Natural killer cell (primary cell): ENCODE measurements around the gene SMIM7. TPM values are rescaled to one million over a fixed set of nuclear protein-coding genes. Genes with fewer than 3 reads are reported as not detected.
A peak's percentile ranks its signal among the peaks of the same experiment; 100 is the strongest.

Experiments used
- ATAC-seq, 3 donors: fragments of 150-1000 bp in 2 of 3; fragments of 200-7000 bp in 1 of 3; cut with Tn5 transposase; 1 replicate in 1 of 3; 2 replicates in 2 of 3; pipeline ENCODE4 v1.10.0; 2021; ENCODE audit warnings: mild to moderate bottlenecking in 2 of 3, moderate library complexity in 2 of 3
- DNase-seq, 2 donors: peaks; one replicate each; pipeline versions ENCODE4 v3.0.0 to v3.0.0-alpha.2; 2013 to 2021; ENCODE audit warnings: mixed read lengths in 1 of 2
- H3K27ac ChIP-seq: one replicate; pipeline ENCODE4 v1.5.1; 2013; ENCODE audit warnings: mild to moderate bottlenecking, low read length
- H3K27me3 ChIP-seq: one replicate; pipeline ENCODE4 v1.6.1; 2013; ENCODE audit warnings: low read length; ENCODE audit not compliant: control insufficient read depth, insufficient read depth
- H3K36me3 ChIP-seq: one replicate; pipeline ENCODE4 v1.6.1; 2013; ENCODE audit warnings: low read length; ENCODE audit not compliant: control insufficient read depth, insufficient read depth
- H3K4me1 ChIP-seq: one replicate; pipeline ENCODE4 v1.6.1; 2013; ENCODE audit warnings: low read length; ENCODE audit not compliant: control insufficient read depth, insufficient read depth
- H3K4me3 ChIP-seq: one replicate; pipeline ENCODE4 v1.5.1; 2013; ENCODE audit warnings: low read length
- H3K9me3 ChIP-seq: one replicate; pipeline ENCODE4 v1.6.1; 2013; ENCODE audit warnings: low read length; ENCODE audit not compliant: control insufficient read depth, insufficient read depth
- H3K27ac Mint-ChIP-seq, 2 donors: one replicate each; pipeline ENCODE4 v1.8.0; 2022; ENCODE audit warnings: mild to moderate bottlenecking in 2 of 2, mixed read lengths in 2 of 2, moderate library complexity in 1 of 2
- H3K27me3 Mint-ChIP-seq, 2 donors: one replicate each; pipeline ENCODE4 v1.8.0; 2022; ENCODE audit warnings: low read depth in 2 of 2, mixed read lengths in 2 of 2
- H3K36me3 Mint-ChIP-seq: one replicate; pipeline ENCODE4 v1.8.0; 2022; ENCODE audit warnings: mixed read lengths
- H3K4me1 Mint-ChIP-seq, 2 donors: one replicate each; pipeline ENCODE4 v1.8.0; 2022; ENCODE audit warnings: mixed read lengths in 2 of 2
- H3K4me3 Mint-ChIP-seq: one replicate; pipeline ENCODE4 v1.8.0; 2022; ENCODE audit warnings: mild to moderate bottlenecking, moderate library complexity, mixed read lengths
- H3K9me3 Mint-ChIP-seq, 2 donors: one replicate each; pipeline ENCODE4 v1.8.0; 2022; ENCODE audit warnings: mixed read lengths in 2 of 2
- WGBS: methylation state at CpG from one replicate; pipeline ENCODE4 v1.1.7; 2013; ENCODE audit warnings: missing lambda C conversion rate; ENCODE audit not compliant: insufficient coverage; 5-methylcytosine and 5-hydroxymethylcytosine counted together
- intact Hi-C: fragments of 100-400 bp; cut with micrococcal nuclease; formaldehyde crosslinking; loops from one replicate; pipeline ENCODE4 v1.14.2; 2022
- total RNA-seq, 4 donors: library from RNA; stranded (reverse); fragments of 120-200 nt in 1 of 4; gene quantifications; one replicate each; pipeline versions ENCODE4 v1.2.3 to v1.2.4, GENCODE V29; 2013 to 2022
- TF ChIP-seq, protein P1 (sequence below): fragments of 200-600 bp; IDR thresholded peaks from one replicate; pipeline ENCODE4 v1.8.0; 2022; ENCODE audit warnings: antibody characterized with exemption

Gene SMIM7
- total RNA-seq, 3 donors from 2014 or later (not counting 1 experiment from before 2014, with no cell fraction given), result 63.2 to 88.4 (median 76.0) TPM

DNA sequence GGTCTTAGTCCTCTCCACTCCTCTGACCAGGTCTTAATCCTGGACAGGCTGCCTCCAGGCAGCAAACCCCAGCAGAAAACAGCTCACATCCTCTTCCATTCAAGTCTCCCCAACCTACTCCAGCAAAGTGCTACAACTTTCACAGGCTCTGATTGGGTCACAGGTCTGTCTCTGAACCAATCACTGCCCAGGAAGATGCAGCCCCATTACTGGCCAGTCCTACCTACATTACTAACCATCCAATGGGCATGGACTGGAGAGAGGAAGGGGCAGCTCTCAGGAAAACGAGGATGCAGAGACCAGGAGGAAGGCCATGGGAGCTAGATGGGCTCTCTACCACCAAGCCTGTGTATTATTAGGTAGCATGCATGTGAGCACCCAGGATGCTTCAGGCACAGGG is 44.1 kb downstream of the SMIM7 start:
- no peak overlapping the region for H3K4me3 Mint-ChIP-seq
- H3K27ac Mint-ChIP-seq, result peak overlapping the region; percentile 34 to 68
- peaks cover 78 to 81% of the 10 kb centered on the region in 2 donors for H3K4me1 Mint-ChIP-seq
- H3K4me3 ChIP-seq, result no peak overlapping the region
- no peak for DNase-seq
- intact Hi-C loops, result no loop called here
- H3K27me3 Mint-ChIP-seq, result no peaks in the 10 kb centered on the region
- no peaks in the 10 kb centered on the region for H3K36me3 ChIP-seq
- H3K27ac ChIP-seq, result no peak overlapping the region
- 57% methylated on average over 1 of the region's 1 CpG for WGBS
- ATAC-seq, result no peak
- no peaks in the 10 kb centered on the region for H3K36me3 Mint-ChIP-seq
- TF ChIP-seq, protein P1, sequence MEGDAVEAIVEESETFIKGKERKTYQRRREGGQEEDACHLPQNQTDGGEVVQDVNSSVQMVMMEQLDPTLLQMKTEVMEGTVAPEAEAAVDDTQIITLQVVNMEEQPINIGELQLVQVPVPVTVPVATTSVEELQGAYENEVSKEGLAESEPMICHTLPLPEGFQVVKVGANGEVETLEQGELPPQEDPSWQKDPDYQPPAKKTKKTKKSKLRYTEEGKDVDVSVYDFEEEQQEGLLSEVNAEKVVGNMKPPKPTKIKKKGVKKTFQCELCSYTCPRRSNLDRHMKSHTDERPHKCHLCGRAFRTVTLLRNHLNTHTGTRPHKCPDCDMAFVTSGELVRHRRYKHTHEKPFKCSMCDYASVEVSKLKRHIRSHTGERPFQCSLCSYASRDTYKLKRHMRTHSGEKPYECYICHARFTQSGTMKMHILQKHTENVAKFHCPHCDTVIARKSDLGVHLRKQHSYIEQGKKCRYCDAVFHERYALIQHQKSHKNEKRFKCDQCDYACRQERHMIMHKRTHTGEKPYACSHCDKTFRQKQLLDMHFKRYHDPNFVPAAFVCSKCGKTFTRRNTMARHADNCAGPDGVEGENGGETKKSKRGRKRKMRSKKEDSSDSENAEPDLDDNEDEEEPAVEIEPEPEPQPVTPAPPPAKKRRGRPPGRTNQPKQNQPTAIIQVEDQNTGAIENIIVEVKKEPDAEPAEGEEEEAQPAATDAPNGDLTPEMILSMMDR, result no peak
- no peaks in the 10 kb centered on the region for H3K9me3 ChIP-seq
- peaks cover 49% of the 10 kb centered on the region for H3K4me1 ChIP-seq
- no peaks in the 10 kb centered on the region for H3K9me3 Mint-ChIP-seq
- no peaks in the 10 kb centered on the region for H3K27me3 ChIP-seq

DNA sequence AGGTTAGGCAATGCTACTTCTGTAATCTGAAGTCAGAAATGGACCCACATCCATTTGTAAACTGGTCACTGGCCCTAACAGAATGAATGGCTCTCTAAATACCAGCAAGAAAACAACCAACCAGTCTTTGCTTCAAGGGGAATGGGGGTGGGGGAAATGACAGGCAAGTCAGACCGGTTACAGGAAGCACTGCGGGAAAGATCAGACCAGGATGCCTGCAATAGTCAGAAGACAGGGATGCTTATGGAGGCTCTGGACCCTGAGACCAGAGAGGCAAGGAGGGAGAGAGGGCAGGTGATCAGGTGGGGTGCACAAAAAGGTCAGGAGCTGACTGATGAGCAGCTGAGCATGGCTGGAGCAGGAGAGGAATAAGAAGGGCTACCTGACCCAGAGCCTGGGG is 45.0 kb downstream of the SMIM7 start:
- no peaks in the 10 kb centered on the region for H3K36me3 ChIP-seq
- Mint-ChIP-seq H3K27me3 (no peaks in the 10 kb centered on the region), H3K4me3 (peak overlapping the region; percentile 58), H3K4me1 (peaks cover 76 to 78% of the 10 kb centered on the region in 2 donors), H3K27ac (peak overlapping the region; percentile 34 to 68), H3K36me3 (no peaks in the 10 kb centered on the region), H3K9me3 (no peaks in the 10 kb centered on the region)
- intact Hi-C loops, result no loop called here
- peaks cover 51% of the 10 kb centered on the region for H3K4me1 ChIP-seq
- TF ChIP-seq, protein P1, result no peak
- no peak overlapping the region for H3K27ac ChIP-seq
- no peak for ATAC-seq
- H3K4me3 ChIP-seq, result no peak overlapping the region
- 21% methylated on average over 2 of the region's 2 CpGs for WGBS
- no peaks in the 10 kb centered on the region for H3K9me3 ChIP-seq
- H3K27me3 ChIP-seq, result no peaks in the 10 kb centered on the region
- DNase-seq, result no peak

DNA sequence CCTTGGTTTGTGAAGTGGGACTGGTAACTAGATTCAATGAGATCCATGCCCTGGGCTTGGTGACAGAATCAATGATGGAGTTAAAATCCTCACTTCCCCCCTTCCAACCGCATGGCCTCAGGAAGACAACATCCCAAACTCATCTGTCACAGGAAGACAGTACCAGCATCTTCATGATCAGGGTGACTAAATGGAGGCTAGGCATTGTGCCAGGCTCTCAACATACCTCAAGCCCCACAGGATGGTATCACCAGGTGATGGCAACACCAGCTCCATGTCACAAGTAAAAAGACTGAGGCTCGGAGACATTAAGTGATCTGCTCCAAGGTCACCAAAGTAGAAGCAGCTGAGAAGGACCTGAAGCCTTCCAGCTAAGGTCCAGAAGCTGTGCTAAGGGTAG is 46.1 kb downstream of the SMIM7 start:
- Mint-ChIP-seq H3K36me3 (no peaks in the 10 kb centered on the region), H3K4me1 (peaks cover 65 to 72% of the 10 kb centered on the region in 2 donors), H3K27me3 (no peaks in the 10 kb centered on the region), H3K27ac (peak overlapping the region in 1 of 2 donors; percentile 9), H3K9me3 (no peaks in the 10 kb centered on the region), H3K4me3 (no peak overlapping the region)
- Histone ChIP-seq H3K27me3 (no peaks in the 10 kb centered on the region), H3K4me1 (peaks cover 43% of the 10 kb centered on the region), H3K36me3 (no peaks in the 10 kb centered on the region), H3K4me3 (no peak overlapping the region), H3K9me3 (no peaks in the 10 kb centered on the region), H3K27ac (no peak overlapping the region)
- intact Hi-C loops, result no loop called here
- WGBS, result 98% methylated on average over 2 of the region's 2 CpGs
- TF ChIP-seq, protein P1, result no peak
- DNase-seq (no peak), ATAC-seq (no peak)

DNA sequence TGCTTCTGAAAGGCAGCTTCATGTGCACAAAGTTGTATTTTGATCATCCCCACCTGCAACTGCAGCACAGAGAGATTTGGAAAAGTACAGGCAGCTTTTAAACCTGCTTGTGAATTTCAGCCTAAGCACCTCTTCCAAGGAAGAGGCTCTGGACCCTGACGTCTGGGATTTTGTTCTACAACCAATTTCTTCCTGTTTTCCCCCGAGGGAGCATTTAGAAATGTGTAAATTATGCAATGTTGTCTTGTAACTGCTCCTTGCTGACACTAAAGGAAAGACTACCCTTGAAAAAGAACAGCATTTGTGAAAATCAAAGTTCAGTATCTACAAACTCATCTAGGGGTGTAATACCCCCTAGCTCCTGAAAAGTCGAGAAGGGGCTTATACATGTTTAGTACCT is 47.3 kb downstream of the SMIM7 start:
- Mint-ChIP-seq H3K36me3 (no peaks in the 10 kb centered on the region), H3K9me3 (no peaks in the 10 kb centered on the region), H3K4me3 (no peak overlapping the region), H3K27ac (no peak overlapping the region), H3K4me1 (peaks cover 67 to 71% of the 10 kb centered on the region in 2 donors), H3K27me3 (no peaks in the 10 kb centered on the region)
- DNase-seq (no peak), ATAC-seq (no peak)
- Histone ChIP-seq H3K36me3 (no peaks in the 10 kb centered on the region), H3K27me3 (no peaks in the 10 kb centered on the region), H3K4me3 (no peak overlapping the region), H3K4me1 (peaks cover 35% of the 10 kb centered on the region), H3K27ac (no peak overlapping the region), H3K9me3 (no peaks in the 10 kb centered on the region)
- WGBS, result 50% methylated on average over 2 of the region's 3 CpGs
- TF ChIP-seq, protein P1, result no peak
- intact Hi-C loops, result no loop called here
